ENCODE measurements around the gene GUF1. TPM values are rescaled to one million over a fixed set of nuclear protein-coding genes. Genes with fewer than 3 reads are reported as not detected.

Gene GUF1
- 17.3 and 20.0 TPM in 2 replicates for total RNA-seq

GRCh38 chr4:44678094-44679041 is at the start of gene GUF1:
Gene GUF1, plus strand, starts transcription at chr4:44678420. Its CDS starts 203 bp downstream, at chr4:44678623.

GRCh38 chr4:44651425-44651824 is 26.8 kb upstream of the GUF1 start, which contains the start of gene YIPF7:
Gene YIPF7, minus strand, starts transcription at chr4:44651625. Its CDS starts 1,525 bp downstream, at chr4:44650100.

GRCh38 chr4:44726038-44726871 is 48.0 kb downstream of the GUF1 start, which contains the start of gene GNPDA2:
Gene GNPDA2, minus strand, starts transcription at chr4:44726556. Its CDS starts 4,349 bp downstream, at chr4:44722207.

Other genes starting within 250 kb of the GUF1 start
- gene KCTD8, start 229.6 kb upstream of the GUF1 start, total RNA-seq = 0.15 TPM in 1 of 2 replicates, not detected in the other
- not detected in 2 replicates for gene YIPF7, start 26.8 kb upstream of the GUF1 start, total RNA-seq
- 15.5 and 16.2 TPM in 2 replicates for gene GNPDA2, start 48.1 kb downstream of the GUF1 start, total RNA-seq